NCI-H1105 (cell line): ENCODE results near the gene DCAF8L2.
"Not testable (repeated sequence)": the region's sequence is repeated elsewhere in the genome, so short reads cannot be mapped to it uniquely, and the experiment has no call there.

Source experiments
- DNase-seq: peaks from one replicate; lab custom pipeline; 2025; lab: John Stamatoyannopoulos, UW

The DCAF8L2 gene

GRCh38 chrX:27679281-27679680, 89.1 kb downstream of the DCAF8L2 start:
- no peak for DNase-seq

- DNase-seq, result no peak
Measured at GRCh38 chrX:27680726-27681125, 90.6 kb downstream of the DCAF8L2 start.

- not testable (repeated sequence) for DNase-seq
Measured at GRCh38 chrX:27683566-27684208, 93.5 kb downstream of the DCAF8L2 start.

- DNase-seq, result no peak
Measured at GRCh38 chrX:27694667-27695066, 104.5 kb downstream of the DCAF8L2 start.

GRCh38 chrX:27706526-27706925, 116.4 kb downstream of the DCAF8L2 start:
- DNase-seq, result no peak

- no peak for DNase-seq
Measured at GRCh38 chrX:27715610-27716009, 125.5 kb downstream of the DCAF8L2 start.

- DNase-seq, result no peak
Measured at GRCh38 chrX:27728291-27728690, 138.1 kb downstream of the DCAF8L2 start.

GRCh38 chrX:27731962-27732361, 141.8 kb downstream of the DCAF8L2 start:
- DNase-seq, result no peak

- no peak for DNase-seq
Measured at GRCh38 chrX:27735914-27736313, 145.8 kb downstream of the DCAF8L2 start.

GRCh38 chrX:27740933-27741332, 150.8 kb downstream of the DCAF8L2 start:
- DNase-seq, result no peak

GRCh38 chrX:27743521-27743920, 153.4 kb downstream of the DCAF8L2 start:
- DNase-seq, result not testable (repeated sequence)

- no peak for DNase-seq
Measured at GRCh38 chrX:27746516-27746915, 156.4 kb downstream of the DCAF8L2 start.

- not testable (repeated sequence) for DNase-seq
Measured at GRCh38 chrX:27750298-27750697, 160.2 kb downstream of the DCAF8L2 start.

GRCh38 chrX:27751976-27752375, 161.8 kb downstream of the DCAF8L2 start:
- no peak for DNase-seq

GRCh38 chrX:27765718-27766117, 175.6 kb downstream of the DCAF8L2 start:
- DNase-seq, result no peak

- no peak for DNase-seq
Measured at GRCh38 chrX:27767387-27767786, 177.2 kb downstream of the DCAF8L2 start.

- DNase-seq, result no peak
Measured at GRCh38 chrX:27775984-27776383, 185.8 kb downstream of the DCAF8L2 start.

GRCh38 chrX:27796640-27797257, 206.6 kb downstream of the DCAF8L2 start:
- DNase-seq, result no peak

GRCh38 chrX:27797575-27797974, 207.4 kb downstream of the DCAF8L2 start:
- no peak for DNase-seq
